GM12878 (cell line): ENCODE data around the gene COL5A3. TPM values are rescaled to one million over a fixed set of nuclear protein-coding genes. Genes with fewer than 3 reads are reported as not detected.

ENCODE experiments used
- ATAC-seq: fragments of 200-7000 bp; cut with Tn5 transposase; 3 replicates; pipeline ENCODE4 v1.9.1; 2020; ENCODE audit warnings: mild to moderate bottlenecking, moderate library complexity
- BruUV-seq: library from RNA; stranded (reverse); fragments of 400-500 nt; replicated peaks from 2 replicates; lab custom pipeline; 2021; lab: Mats Ljungman, UMichigan
- CTCF ChIA-PET: fragments of 300-600 bp; sonication (Branson Sonifier 250); formaldehyde crosslinking; extraction: SDS; loops from one replicate; lab custom pipeline; 2021; ENCODE audit warnings: inconsistent platforms; lab: Yijun Ruan, JAX
- POLR2A ChIA-PET: fragments of 350-600 bp; formaldehyde crosslinking; extraction: SDS; loops from one replicate; lab custom pipeline; 2021; ENCODE audit warnings: inconsistent platforms; lab: Charles Lee
- RAD21 ChIA-PET: fragments of 300-600 bp; sonication (Branson Sonifier 250); formaldehyde crosslinking; loops from one replicate; lab custom pipeline; 2023; ENCODE audit warnings: antibody characterized with exemption; ENCODE audit not compliant: unreplicated experiment; lab: Charles Lee
- SMC1A ChIA-PET: fragments of 300-600 bp; sonication (Branson Sonifier 250); formaldehyde crosslinking; loops from one replicate; lab custom pipeline; 2023; ENCODE audit not compliant: unreplicated experiment, uncharacterized antibody; lab: Charles Lee
- DNase-seq: peaks from one replicate; pipeline ENCODE4 v3.0.0-alpha.2; 2011; ENCODE audit warnings: low read depth, low spot score
- FAIRE-seq: peaks from 3 replicates; lab custom pipeline; 2011; peaks lifted over from hg19 to GRCh38; lab: Jason Lieb, UNC
- H2AFZ ChIP-seq: 2 replicates; pipeline ENCODE4 v1.6.0; 2011; ENCODE audit warnings: low read depth, low read length, control low read depth; ENCODE audit not compliant: control insufficient read depth
- H3K27ac ChIP-seq: 2 replicates; pipeline ENCODE4 v1.5.1; 2011; ENCODE audit warnings: control low read depth; ENCODE audit not compliant: control insufficient read depth, insufficient read depth
- H3K27me3 ChIP-seq, 2 experiments: replicated peaks in 1 of 2; 2 replicates each; pipeline versions ENCODE4 v1.6.0 to v1.6.1; 2011; ENCODE audit warnings: low read length in 1 of 2; ENCODE audit not compliant: control insufficient read depth in 2 of 2, insufficient read depth in 2 of 2
- H3K36me3 ChIP-seq, 2 experiments: 2 replicates each; pipeline ENCODE4 v1.5.1; 2011; ENCODE audit warnings: low read length in 1 of 2; ENCODE audit not compliant: control insufficient read depth in 2 of 2, insufficient read depth in 2 of 2
- H3K4me1 ChIP-seq: 2 replicates; pipeline ENCODE4 v1.6.1; 2011; ENCODE audit warnings: mild to moderate bottlenecking, low read length, moderate library complexity, mixed read lengths; ENCODE audit not compliant: control insufficient read depth, insufficient read depth
- H3K4me2 ChIP-seq: 2 replicates; pipeline ENCODE4 v1.6.0; 2011; ENCODE audit warnings: control low read depth; ENCODE audit not compliant: control insufficient read depth, insufficient read depth
- H3K4me3 ChIP-seq: fragments of 200-600 bp; sonication (generic); 2 replicates; pipeline ENCODE4 v1.5.1; 2016
- H3K79me2 ChIP-seq: 2 replicates; pipeline ENCODE4 v1.6.0; 2011; ENCODE audit warnings: low read length; ENCODE audit not compliant: control insufficient read depth, insufficient read depth
- H3K9ac ChIP-seq: 2 replicates; pipeline ENCODE4 v1.8.0; 2011; ENCODE audit warnings: low read length, control low read depth, mixed read lengths; ENCODE audit not compliant: control insufficient read depth, insufficient read depth
- H3K9me3 ChIP-seq: replicated peaks from 3 replicates; pipeline ENCODE4 v1.5.1; 2011; ENCODE audit warnings: mild to moderate bottlenecking, low read length; ENCODE audit not compliant: control insufficient read depth, insufficient read depth
- H4K20me1 ChIP-seq: 2 replicates; pipeline ENCODE4 v1.6.0; 2011; ENCODE audit not compliant: control insufficient read depth, insufficient read depth
- ATF3 ChIP-seq: IDR thresholded peaks from 2 replicates; pipeline ENCODE4 v1.6.1; 2011; ENCODE audit warnings: low read depth, mild to moderate bottlenecking, low read length, moderate library complexity, borderline replicate concordance; ENCODE audit errors: extremely low read depth
- BACH1 ChIP-seq: fragments of 450-650 bp; IDR thresholded peaks from 2 replicates; pipeline ENCODE4 v1.6.1; 2017; ENCODE audit warnings: mild to moderate bottlenecking, borderline replicate concordance
- BMI1 ChIP-seq: fragments of 450-650 bp; IDR thresholded peaks from 2 replicates; pipeline ENCODE4 v1.6.1; 2016; ENCODE audit warnings: mild to moderate bottlenecking, moderate library complexity, borderline replicate concordance
- CBX3 ChIP-seq: fragments of 200-600 bp; sonication (generic); IDR thresholded peaks from 2 replicates; pipeline ENCODE4 v1.6.1; 2016; ENCODE audit warnings: low read depth, borderline replicate concordance
- HCFC1 ChIP-seq: fragments of 150-350 bp; IDR thresholded peaks from 2 replicates; pipeline ENCODE4 v1.6.1; 2014; ENCODE audit warnings: low read length
- MTA3 ChIP-seq: IDR thresholded peaks from 2 replicates; pipeline ENCODE4 v1.6.1; 2012; ENCODE audit warnings: low read length, inconsistent platforms, borderline replicate concordance
- PAX5 ChIP-seq: IDR thresholded peaks from 2 replicates; pipeline ENCODE4 v1.6.1; 2011; ENCODE audit warnings: low read depth, low read length, borderline replicate concordance
- RB1 ChIP-seq: fragments of 450-650 bp; formaldehyde crosslinking; IDR thresholded peaks from 2 replicates; pipeline ENCODE4 v1.6.1; 2017; ENCODE audit warnings: mild to moderate bottlenecking, borderline replicate concordance
- RBBP5 ChIP-seq: fragments of 200-600 bp; sonication (generic); conservative IDR thresholded peaks from 2 replicates; pipeline ENCODE4 v1.6.1; 2016
- ZNF217 ChIP-seq: fragments of 450-650 bp; IDR thresholded peaks from 2 replicates; pipeline ENCODE4 v1.6.1; 2017; ENCODE audit warnings: antibody characterized with exemption, mild to moderate bottlenecking
- WGBS: methylation state at CpG from one replicate; pipeline ENCODE4 v1.1.6; 2016; ENCODE audit warnings: low lambda C conversion rate; ENCODE audit not compliant: insufficient replicate concordance, insufficient coverage; ENCODE audit errors: missing lambda C conversion rate; 5-methylcytosine and 5-hydroxymethylcytosine counted together
- in situ Hi-C: fragments of 300-500 bp; cut with MboI; formaldehyde crosslinking; loops from 9 replicates; pipeline ENCODE4 v1.14.3; 2018; ENCODE audit warnings: mixed read lengths
- intact Hi-C: fragments of 100-400 bp; cut with micrococcal nuclease; formaldehyde crosslinking; loops from one replicate; pipeline ENCODE4 v1.14.2; 2022; ENCODE audit not compliant: unreplicated experiment
- polyA plus RNA-seq, 11 experiments: library from polyadenylated mRNA; depleted of rRNA in 4 of 11; unstranded in 6 of 11; stranded (reverse) in 5 of 11; fragments of >200 nt; fragmentation: Nextera tagmentation in 4 of 11; fragmentation: Illumina TruSeq in 1 of 11; extraction: Ambion mirVana in 4 of 11; extraction: Trizol in 1 of 11; gene quantifications; 1 replicate in 1 of 11; 2 replicates in 10 of 11; pipeline versions ENCODE4 v1.2.1 to v1.2.3, GENCODE V29; 2011 to 2016; ENCODE audit warnings: inconsistent platforms in 2 of 11, missing spikeins in 2 of 11, low read depth in 1 of 11
- total RNA-seq, 4 experiments: library from RNA; depleted of rRNA in 3 of 4; stranded (reverse); fragments of >200 nt in 3 of 4; fragmentation: Illumina TruSeq in 1 of 4; extraction: Trizol in 1 of 4; gene quantifications; 2 replicates each; pipeline versions ENCODE4 v1.2.1 to v1.2.3, GENCODE V29; 2013 to 2021

The COL5A3 gene
- total and polyA plus RNA-seq, 10 of the 15 experiments (the other 5 are each of a cell fraction or from before 2014, with no cell fraction given): under 0.01 to 8.3 (median 0.10) TPM; not detected in 2

GRCh38 chr19:9958379-9958821 is 51.9 kb downstream of the COL5A3 start:
- no peaks in the 10 kb centered on the region for H3K4me1 ChIP-seq
- RAD21 ChIA-PET: no interaction called here
- no peak overlapping the region for H3K9ac ChIP-seq
- H3K4me3 ChIP-seq: no peak overlapping the region
- whole genome bisulfite sequencing: 27% methylated on average over 1 of the region's 1 CpG
- H4K20me1 ChIP-seq: no peaks in the 10 kb centered on the region
- POLR2A ChIA-PET: no interaction called here
- no peak for TF ChIP-seq CBX3
- TF ChIP-seq RB1: no peak
- no peak for TF ChIP-seq ZNF217
- TF ChIP-seq RBBP5: no peak
- TF ChIP-seq MTA3: no peak
- no peak for TF ChIP-seq PAX5
- TF ChIP-seq HCFC1: no peak
- no peak for TF ChIP-seq ATF3
- no peak for TF ChIP-seq BMI1
- TF ChIP-seq BACH1: no peak
- CTCF ChIA-PET: interaction anchor here (0.6 to 1.4 kb wide), 3 partner anchors 27 to 686 kb away, joined by 3 to 5 read pairs (median 4); no protein-coding TSS in a partner anchor
- no peak overlapping the region for H2AFZ ChIP-seq
- in situ Hi-C loops (no loop called here), intact Hi-C loops (no loop called here)
- ATAC-seq (no peak), FAIRE-seq (no peak), DNase-seq (no peak)
- H3K79me2 ChIP-seq: no peaks in the 10 kb centered on the region
- H3K27me3 ChIP-seq: no peaks in the 10 kb centered on the region
- H3K4me2 ChIP-seq: no peak overlapping the region
- no peaks in the 10 kb centered on the region for H3K36me3 ChIP-seq
- H3K27ac ChIP-seq: no peak overlapping the region
- no peaks in the 10 kb centered on the region for H3K9me3 ChIP-seq
- SMC1A ChIA-PET: no interaction called here
- no TSS peak for BruUV-seq
